A673 (cell line): ENCODE measurements around the gene FKBP2. TPM values are rescaled to one million over a fixed set of nuclear protein-coding genes. Genes with fewer than 3 reads are reported as not detected.

Experiments
- BruUV-seq: library from RNA; stranded (reverse); fragments of 400-500 nt; replicated peaks from 2 replicates; lab custom pipeline; 2021; lab: Mats Ljungman, UMichigan
- CTCF ChIA-PET: fragments of 300-600 bp; sonication (Branson Sonifier 250); formaldehyde crosslinking; loops from one replicate; lab custom pipeline; 2022; ENCODE audit warnings: antibody characterized with exemption; lab: Charles Lee
- POLR2A ChIA-PET: fragments of 300-600 bp; sonication (Branson Sonifier 250); formaldehyde crosslinking; loops from one replicate; lab custom pipeline; 2022; ENCODE audit warnings: antibody characterized with exemption; ENCODE audit not compliant: low non-redundant PET; lab: Charles Lee
- DNase-seq: peaks from one replicate; pipeline ENCODE4 v3.0.0-alpha.2; 2015; ENCODE audit warnings: low spot score
- H3K27ac ChIP-seq: fragments of 200-600 bp; sonication (generic); 2 replicates; pipeline ENCODE4 v1.5.1; 2016; ENCODE audit warnings: mixed run types, low read depth, mild to moderate bottlenecking, mixed read lengths, antibody characterized with exemption, low read length; ENCODE audit not compliant: poor library complexity, severe bottlenecking
- H3K27me3 ChIP-seq: fragments of 200-600 bp; sonication (generic); replicated peaks from 2 replicates; pipeline ENCODE4 v1.6.1; 2017; ENCODE audit warnings: mixed run types, low read depth, mild to moderate bottlenecking, mixed read lengths, antibody characterized with exemption, low read length; ENCODE audit not compliant: insufficient read depth, poor library complexity
- H3K36me3 ChIP-seq: fragments of 200-600 bp; sonication (generic); 2 replicates; pipeline ENCODE4 v1.6.1; 2016; ENCODE audit warnings: mixed run types, mild to moderate bottlenecking, mixed read lengths, antibody characterized with exemption, low read length; ENCODE audit not compliant: insufficient read depth, poor library complexity, severe bottlenecking
- H3K4me1 ChIP-seq: fragments of 200-600 bp; sonication (generic); 2 replicates; pipeline ENCODE4 v1.6.1; 2017; ENCODE audit warnings: mixed run types, mild to moderate bottlenecking, mixed read lengths, antibody characterized with exemption, low read length; ENCODE audit not compliant: insufficient read depth, poor library complexity, severe bottlenecking
- H3K4me3 ChIP-seq: fragments of 200-600 bp; sonication (generic); 2 replicates; pipeline ENCODE4 v1.5.1; 2016; ENCODE audit warnings: low read depth, mixed run types, mild to moderate bottlenecking, mixed read lengths, low read length; ENCODE audit not compliant: poor library complexity, severe bottlenecking
- H3K9me3 ChIP-seq: fragments of 200-600 bp; sonication (generic); 2 replicates; pipeline ENCODE4 v1.6.1; 2016; ENCODE audit warnings: mixed run types, low read depth, mild to moderate bottlenecking, mixed read lengths, antibody characterized with exemption, low read length; ENCODE audit not compliant: poor library complexity, severe bottlenecking
- EZH2 ChIP-seq: fragments of 200-600 bp; sonication (generic); IDR thresholded peaks from 2 replicates; pipeline ENCODE4 v1.6.1; 2017; ENCODE audit warnings: borderline replicate concordance, low read depth, mild to moderate bottlenecking, mixed read lengths, antibody characterized with exemption, low read length; ENCODE audit not compliant: poor library complexity, severe bottlenecking
- intact Hi-C: fragments of 100-400 bp; cut with micrococcal nuclease; formaldehyde crosslinking; loops from one replicate; pipeline ENCODE4 v1.10.0; 2022; ENCODE audit not compliant: unreplicated experiment
- total RNA-seq: library from RNA; stranded (reverse); gene quantifications from 2 replicates; pipeline ENCODE4 v1.2.3, GENCODE V29; 2021
- TF ChIP-seq, protein P1 (sequence below): fragments of 300-800, 200-600 bp; sonication (generic); conservative IDR thresholded peaks from 2 replicates; pipeline ENCODE4 v1.5.1; 2017; ENCODE audit warnings: low read depth, mild to moderate bottlenecking, antibody characterized with exemption, low read length, moderate library complexity, mixed read lengths

The FKBP2 gene
- total RNA-seq, 1 experiment from 2014 or later, result 57.5 TPM

DNA sequence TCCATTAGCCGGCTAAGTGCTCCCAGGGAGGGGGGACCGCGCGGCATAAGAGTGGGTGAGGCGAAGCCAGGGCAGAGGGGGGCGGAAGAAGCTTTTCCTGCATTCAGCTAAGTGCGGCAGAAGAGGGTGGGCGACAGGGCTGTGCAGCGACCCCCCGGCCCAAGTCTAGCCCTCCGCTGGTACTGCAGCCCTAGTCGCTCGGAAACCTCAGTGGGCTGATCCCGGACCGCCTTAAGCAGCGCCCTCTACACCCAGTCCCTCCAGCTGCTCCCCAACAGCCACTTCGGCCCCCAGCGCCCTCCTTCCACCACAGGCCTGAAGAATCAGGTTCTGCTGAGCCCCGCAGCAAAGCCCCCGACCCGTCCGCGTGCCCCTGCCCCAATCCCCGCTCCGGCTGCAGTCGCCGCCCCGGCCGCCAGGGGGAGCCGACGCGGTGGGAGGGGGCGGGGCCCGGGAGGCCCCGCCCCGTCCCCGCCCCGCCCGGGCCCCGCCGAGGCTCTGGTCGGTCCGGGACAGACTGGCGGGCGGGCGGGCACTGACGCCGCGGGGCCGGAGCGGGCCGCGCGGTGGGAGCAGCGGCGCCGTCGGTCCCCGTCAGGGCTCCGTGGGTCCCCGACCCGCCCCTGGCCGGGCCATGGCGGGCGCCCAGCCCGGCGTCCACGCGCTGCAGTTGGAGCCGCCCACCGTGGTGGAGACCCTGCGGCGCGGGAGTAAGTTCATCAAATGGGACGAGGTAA lies 10.3 kb downstream of the FKBP2 start, which contains the start of gene PLCB3:
Gene PLCB3, plus strand, starts transcription at position 515 of the 737 bp plus-strand sequence. Its CDS starts 120 bp downstream, at position 635.
- intact Hi-C loops, result no loop called here
- no peaks in the 10 kb centered on the region for H3K9me3 ChIP-seq
- BruUV-seq, result no TSS peak
- peak; percentile 74 for DNase-seq
- no peaks in the 10 kb centered on the region for H3K27me3 ChIP-seq
- peaks cover 20% of the 10 kb centered on the region for H3K36me3 ChIP-seq
- ChIA-PET CTCF (interaction anchor here (0.6 to 1.7 kb wide), 4 partner anchors 10 to 67 kb away, joined by 3 to 11 read pairs (median 7); partner anchors contain the start of genes PRDX5 and TRMT112), POLR2A (no interaction called here)
- H3K4me1 ChIP-seq, result peaks cover 27% of the 10 kb centered on the region
- TF ChIP-seq, protein P1, sequence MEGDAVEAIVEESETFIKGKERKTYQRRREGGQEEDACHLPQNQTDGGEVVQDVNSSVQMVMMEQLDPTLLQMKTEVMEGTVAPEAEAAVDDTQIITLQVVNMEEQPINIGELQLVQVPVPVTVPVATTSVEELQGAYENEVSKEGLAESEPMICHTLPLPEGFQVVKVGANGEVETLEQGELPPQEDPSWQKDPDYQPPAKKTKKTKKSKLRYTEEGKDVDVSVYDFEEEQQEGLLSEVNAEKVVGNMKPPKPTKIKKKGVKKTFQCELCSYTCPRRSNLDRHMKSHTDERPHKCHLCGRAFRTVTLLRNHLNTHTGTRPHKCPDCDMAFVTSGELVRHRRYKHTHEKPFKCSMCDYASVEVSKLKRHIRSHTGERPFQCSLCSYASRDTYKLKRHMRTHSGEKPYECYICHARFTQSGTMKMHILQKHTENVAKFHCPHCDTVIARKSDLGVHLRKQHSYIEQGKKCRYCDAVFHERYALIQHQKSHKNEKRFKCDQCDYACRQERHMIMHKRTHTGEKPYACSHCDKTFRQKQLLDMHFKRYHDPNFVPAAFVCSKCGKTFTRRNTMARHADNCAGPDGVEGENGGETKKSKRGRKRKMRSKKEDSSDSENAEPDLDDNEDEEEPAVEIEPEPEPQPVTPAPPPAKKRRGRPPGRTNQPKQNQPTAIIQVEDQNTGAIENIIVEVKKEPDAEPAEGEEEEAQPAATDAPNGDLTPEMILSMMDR, result peak; percentile 78
- no peak for TF ChIP-seq EZH2
- H3K27ac ChIP-seq, result peak within 1 kb of the TSS; percentile 68
- peak within 1 kb of the TSS; percentile 79 for H3K4me3 ChIP-seq

DNA sequence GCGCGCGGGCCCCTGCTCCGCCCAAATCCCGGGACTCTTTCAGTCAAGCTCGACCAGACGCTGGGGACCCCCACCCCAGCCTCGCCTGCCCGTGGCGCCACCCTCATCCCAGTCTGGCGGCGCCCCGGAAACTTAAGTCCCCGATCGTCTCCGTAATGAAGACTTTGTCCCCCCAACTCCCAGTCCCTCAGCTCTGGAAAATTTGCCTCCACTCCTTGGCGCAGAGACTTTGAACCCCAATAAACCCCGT lies 10.8 kb downstream of the FKBP2 start:
- Histone ChIP-seq H3K4me1 (peaks cover 27% of the 10 kb centered on the region), H3K36me3 (peaks cover 25% of the 10 kb centered on the region), H3K27me3 (no peaks in the 10 kb centered on the region), H3K9me3 (no peaks in the 10 kb centered on the region), H3K4me3 (peak overlapping the region; percentile 79), H3K27ac (peak overlapping the region; percentile 68)
- DNase-seq, result no peak
- no TSS peak for BruUV-seq
- CTCF ChIA-PET, result interaction anchor here (0.6 to 1.7 kb wide), 9 partner anchors 10 to 70 kb away, joined by 3 to 11 read pairs (median 4); partner anchors contain the start of genes PRDX5 and TRMT112
- POLR2A ChIA-PET, result no interaction called here
- TF ChIP-seq EZH2, result no peak
- intact Hi-C loops, result no loop called here

DNA sequence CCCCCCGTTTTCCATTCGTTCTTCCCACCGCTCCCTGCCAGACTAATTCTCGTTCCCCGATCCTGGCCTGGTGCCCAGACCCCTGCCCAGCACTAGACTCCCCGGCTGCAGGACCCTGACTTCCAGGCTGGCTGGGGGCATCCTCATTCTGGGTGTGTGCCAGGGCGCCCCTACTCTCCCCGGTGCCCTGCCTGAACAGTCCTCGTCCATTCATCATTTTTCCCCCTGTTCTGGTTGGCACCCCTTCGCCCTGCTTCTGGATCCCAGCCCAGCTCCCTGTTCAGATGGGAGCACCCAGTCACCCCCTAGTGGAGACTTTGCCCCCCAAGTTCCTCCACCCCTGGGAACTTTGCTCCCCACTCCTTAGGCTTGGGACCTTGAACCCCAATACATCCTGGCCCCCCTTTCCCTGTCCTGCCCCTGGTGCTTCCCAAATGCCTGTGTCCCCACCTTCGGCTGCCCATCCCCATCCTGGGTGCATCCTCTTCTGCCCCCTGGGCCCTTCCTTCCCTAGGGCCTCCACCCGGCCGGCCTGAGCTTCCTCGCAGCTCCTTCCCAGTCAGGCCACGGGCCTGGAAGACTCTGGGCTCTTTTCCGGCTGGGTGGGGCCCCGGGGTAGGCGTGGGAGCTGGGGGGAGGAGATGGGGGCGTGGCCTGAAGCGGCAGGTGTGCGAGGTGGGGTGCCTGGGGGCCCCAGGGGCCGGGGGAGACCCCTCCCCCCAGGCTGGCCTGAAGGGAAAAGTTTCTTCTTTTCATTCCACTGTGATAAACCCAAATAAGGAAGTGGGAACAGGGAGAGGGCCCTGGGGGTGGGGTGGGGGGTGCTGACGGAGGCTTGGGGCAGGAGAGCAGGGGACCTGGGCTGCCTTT lies 11.3 kb downstream of the FKBP2 start:
- H3K27me3 ChIP-seq, result no peaks in the 10 kb centered on the region
- ChIA-PET POLR2A (no interaction called here), CTCF (interaction anchor here (0.6 to 1.7 kb wide), 14 partner anchors 9 to 79 kb away, joined by 3 to 11 read pairs (median 5); partner anchors contain the start of genes PRDX5 and TRMT112)
- H3K4me3 ChIP-seq, result peak overlapping the region; percentile 79
- TSS peak; percentile 30 for BruUV-seq
- no peaks in the 10 kb centered on the region for H3K9me3 ChIP-seq
- DNase-seq, result peak; percentile 55
- intact Hi-C loops, result no loop called here
- H3K4me1 ChIP-seq, result peaks cover 27% of the 10 kb centered on the region
- H3K36me3 ChIP-seq, result peaks cover 27% of the 10 kb centered on the region
- TF ChIP-seq, protein P1, result peak; percentile 64
- no peak for TF ChIP-seq EZH2
- peak overlapping the region; percentile 68 for H3K27ac ChIP-seq
